ENCODE results near the gene LPCAT1. TPM values are rescaled to one million over a fixed set of nuclear protein-coding genes. Genes with fewer than 3 reads are reported as not detected.

LPCAT1 gene
- total and polyA plus RNA-seq, 2 of the 4 experiments (the other 2 are of a cell fraction) = 17.7 to 33.6 TPM

DNA sequence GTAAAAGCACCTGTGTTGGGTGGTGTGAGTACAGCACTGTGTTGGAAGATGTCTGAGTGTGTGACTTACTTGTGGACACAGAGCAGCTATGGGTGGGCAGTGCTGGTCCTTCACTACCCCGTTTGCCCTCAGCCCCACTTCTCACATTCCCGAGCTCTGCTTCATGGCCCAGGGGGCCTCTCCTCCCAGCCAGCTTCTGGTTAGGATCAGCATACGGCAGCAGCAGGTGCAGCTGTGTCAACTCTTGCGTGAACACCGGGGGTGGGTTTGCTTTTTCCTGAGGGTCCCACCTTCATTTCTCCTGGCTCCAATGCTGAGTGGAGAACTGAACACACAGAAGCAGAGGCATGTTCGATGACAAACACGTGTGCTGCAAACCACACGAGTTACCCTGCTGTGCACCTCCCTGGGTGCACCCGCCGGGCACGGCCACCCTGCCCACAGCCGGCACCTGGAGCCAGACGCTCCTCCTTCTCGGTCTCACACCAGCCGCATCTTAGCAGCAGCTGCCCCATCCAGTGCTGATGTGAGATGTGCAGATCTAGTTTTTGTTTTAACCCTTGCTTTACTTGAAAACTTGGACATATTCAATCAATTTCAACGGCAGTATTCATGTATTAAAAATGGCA, 63.6 kb downstream of the LPCAT1 start:
- no TSS peak for BruUV-seq (replicated peaks)
- ChIA-PET CTCF (no interaction called here), POLR2A (ENCODE audit: unreplicated experiment) (no interaction called here)
- H2AK9ac ChIP-seq (replicated peaks; ENCODE audit: low read depth, low read length, poor library complexity) = no peak overlapping the region
- H2BK5ac ChIP-seq (ENCODE audit: low read depth, low read length, poor library complexity, severe bottlenecking) = no peak overlapping the region
- peaks cover 8% of the 10 kb centered on the region for H4K20me1 ChIP-seq (ENCODE audit: insufficient read depth, low read length)
- H2AK5ac ChIP-seq (ENCODE audit: low read depth, low read length) = no peak overlapping the region
- peaks cover 0 to 4% of the 10 kb centered on the region in 2 experiments; a peak in 1 of 4 replicates for H3K79me1 ChIP-seq (ENCODE audit: low read depth in 1 of 2, low read length in 2 of 2)
- H2BK120ac ChIP-seq (ENCODE audit: low read depth, low read length) = no peak overlapping the region
- dilution Hi-C loops (cut with HindIII; ENCODE audit: low sequenced_read_pairs, unreplicated experiment) (no loop called here), intact Hi-C loops (cut with micrococcal nuclease) (no loop called here), in situ Hi-C loops (cut with MboI; ENCODE audit: low sequenced_read_pairs) (no loop called here)
- no peak overlapping the region for H3K14ac ChIP-seq (replicated peaks; ENCODE audit: low read depth, low read length)
- H2AFZ ChIP-seq (replicated peaks; ENCODE audit: low read length, poor library complexity) = peak overlapping the region; percentile 6
- H2BK20ac ChIP-seq (ENCODE audit: low read depth, low read length) = no peak overlapping the region
- TF ChIP-seq RCOR1 (IDR thresholded peaks at IDR 0.05; ENCODE audit: insufficient replicate concordance, low read length) (no peak), CEBPB (IDR thresholded peaks at IDR 0.05; ENCODE audit: low read depth, low read length) (no peak), MAZ (IDR thresholded peaks at IDR 0.05; ENCODE audit: borderline replicate concordance, low read depth, low read length) (no peak), CHD1 (IDR thresholded peaks at IDR 0.05; ENCODE audit: low read depth, low read length) (no peak), FOS (IDR thresholded peaks at IDR 0.05; ENCODE audit: low read depth, low read length) (no peak), SMC3 (IDR thresholded peaks at IDR 0.05; ENCODE audit: low read depth, low read length) (no peak), POLR2A (IDR thresholded peaks at IDR 0.05; ENCODE audit: low read depth, low read length) (no peak), RFX5 (IDR thresholded peaks at IDR 0.05; ENCODE audit: low read depth, low read length) (no peak)
- TF ChIP-seq, protein P1, sequence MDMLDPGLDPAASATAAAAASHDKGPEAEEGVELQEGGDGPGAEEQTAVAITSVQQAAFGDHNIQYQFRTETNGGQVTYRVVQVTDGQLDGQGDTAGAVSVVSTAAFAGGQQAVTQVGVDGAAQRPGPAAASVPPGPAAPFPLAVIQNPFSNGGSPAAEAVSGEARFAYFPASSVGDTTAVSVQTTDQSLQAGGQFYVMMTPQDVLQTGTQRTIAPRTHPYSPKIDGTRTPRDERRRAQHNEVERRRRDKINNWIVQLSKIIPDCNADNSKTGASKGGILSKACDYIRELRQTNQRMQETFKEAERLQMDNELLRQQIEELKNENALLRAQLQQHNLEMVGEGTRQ (IDR thresholded peaks at IDR 0.05; ENCODE audit: low read depth, low read length) = no peak
- TF ChIP-seq, protein P2, sequence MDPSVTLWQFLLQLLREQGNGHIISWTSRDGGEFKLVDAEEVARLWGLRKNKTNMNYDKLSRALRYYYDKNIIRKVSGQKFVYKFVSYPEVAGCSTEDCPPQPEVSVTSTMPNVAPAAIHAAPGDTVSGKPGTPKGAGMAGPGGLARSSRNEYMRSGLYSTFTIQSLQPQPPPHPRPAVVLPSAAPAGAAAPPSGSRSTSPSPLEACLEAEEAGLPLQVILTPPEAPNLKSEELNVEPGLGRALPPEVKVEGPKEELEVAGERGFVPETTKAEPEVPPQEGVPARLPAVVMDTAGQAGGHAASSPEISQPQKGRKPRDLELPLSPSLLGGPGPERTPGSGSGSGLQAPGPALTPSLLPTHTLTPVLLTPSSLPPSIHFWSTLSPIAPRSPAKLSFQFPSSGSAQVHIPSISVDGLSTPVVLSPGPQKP (IDR thresholded peaks at IDR 0.05; ENCODE audit: borderline replicate concordance, low read depth, low read length) = no peak
- H3K4ac ChIP-seq (ENCODE audit: low read depth, low read length) = no peak overlapping the region
- H3K27ac ChIP-seq (ENCODE audit: insufficient read depth, low read length) = no peak overlapping the region
- no peak for ATAC-seq (ENCODE audit: low read depth)
- no peak overlapping the region for H4K8ac ChIP-seq (ENCODE audit: low read depth in 2 of 2, low read length in 2 of 2)
- peaks cover 16% of the 10 kb centered on the region for H3K9me3 ChIP-seq (ENCODE audit: control insufficient read depth, insufficient read depth, low read length)
- no peaks in the 10 kb centered on the region for H3K4me1 ChIP-seq (ENCODE audit: control insufficient read depth, insufficient read depth, low read length)
- DNase-seq = no peak
- no peak overlapping the region for H3K4me3 ChIP-seq (ENCODE audit: insufficient read depth, low read depth, low read length)
- no peak overlapping the region for H3K9ac ChIP-seq (ENCODE audit: low read depth, low read length)
- no peak overlapping the region for H3K56ac ChIP-seq (ENCODE audit: extremely low read depth, insufficient read depth, low read length)
- H2BK15ac ChIP-seq (ENCODE audit: low read depth, low read length) = no peak overlapping the region
- no peaks in the 10 kb centered on the region for H3K27me3 ChIP-seq (ENCODE audit: control insufficient read depth, insufficient read depth, low read length)
- H3K18ac ChIP-seq (ENCODE audit: low read depth, low read length) = no peak overlapping the region
- peaks cover 55% of the 10 kb centered on the region for H3K36me3 ChIP-seq (ENCODE audit: control insufficient read depth, insufficient read depth, low read length)
- peaks cover 5% of the 10 kb centered on the region for H3K9me1 ChIP-seq (ENCODE audit: insufficient read depth, low read length)
- no peak overlapping the region for H4K91ac ChIP-seq (ENCODE audit: insufficient read depth, low read depth, low read length)
- no peak overlapping the region for H3K4me2 ChIP-seq (ENCODE audit: low read depth, low read length)
- WGBS, 2 experiments (ENCODE audit: extremely low coverage in 2 of 2, insufficient read length in 1 of 2) = 85% methylated on average over 6 of the region's 16 CpGs; no CpG with 5 or more reads in 1 of the 2 experiments
- no peak overlapping the region for H4K5ac ChIP-seq (ENCODE audit: low read depth, low read length)
- H3K23ac ChIP-seq (ENCODE audit: low read depth, low read length) = no peak overlapping the region

Measured in IMR-90 (cell line).